ENCODE results near the gene WNK1.
"Not testable (repeated sequence)": the region's sequence is repeated elsewhere in the genome, so short reads cannot be mapped to it uniquely, and the experiment has no call there.

WNK1 gene

DNA sequence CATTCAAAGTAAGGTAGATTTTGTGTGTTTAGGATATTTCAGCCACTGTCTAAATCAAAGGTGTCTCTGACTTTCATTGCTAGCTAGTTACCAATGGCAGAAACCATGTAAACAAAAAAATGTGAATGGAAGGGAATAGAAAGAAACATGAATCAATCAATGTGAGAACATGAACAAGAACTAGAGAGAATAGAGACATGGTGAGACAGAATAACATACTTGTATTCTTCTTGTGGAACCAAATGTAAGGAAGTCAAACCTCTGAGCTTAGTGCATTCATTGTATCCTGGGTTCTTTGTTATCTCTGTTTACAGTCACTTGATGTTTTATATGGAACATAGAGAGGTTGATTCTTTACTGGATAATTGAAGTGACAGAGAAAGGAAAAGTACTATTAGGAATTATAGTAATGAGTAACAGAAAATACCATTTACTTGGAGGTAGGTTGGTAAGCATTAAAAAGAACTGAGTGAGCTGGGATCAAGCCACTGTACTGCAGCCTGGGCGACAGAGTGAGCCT is 2.6 kb upstream of the WNK1 start:
- DNase-seq (ENCODE audit: low spot score): no peak

DNA sequence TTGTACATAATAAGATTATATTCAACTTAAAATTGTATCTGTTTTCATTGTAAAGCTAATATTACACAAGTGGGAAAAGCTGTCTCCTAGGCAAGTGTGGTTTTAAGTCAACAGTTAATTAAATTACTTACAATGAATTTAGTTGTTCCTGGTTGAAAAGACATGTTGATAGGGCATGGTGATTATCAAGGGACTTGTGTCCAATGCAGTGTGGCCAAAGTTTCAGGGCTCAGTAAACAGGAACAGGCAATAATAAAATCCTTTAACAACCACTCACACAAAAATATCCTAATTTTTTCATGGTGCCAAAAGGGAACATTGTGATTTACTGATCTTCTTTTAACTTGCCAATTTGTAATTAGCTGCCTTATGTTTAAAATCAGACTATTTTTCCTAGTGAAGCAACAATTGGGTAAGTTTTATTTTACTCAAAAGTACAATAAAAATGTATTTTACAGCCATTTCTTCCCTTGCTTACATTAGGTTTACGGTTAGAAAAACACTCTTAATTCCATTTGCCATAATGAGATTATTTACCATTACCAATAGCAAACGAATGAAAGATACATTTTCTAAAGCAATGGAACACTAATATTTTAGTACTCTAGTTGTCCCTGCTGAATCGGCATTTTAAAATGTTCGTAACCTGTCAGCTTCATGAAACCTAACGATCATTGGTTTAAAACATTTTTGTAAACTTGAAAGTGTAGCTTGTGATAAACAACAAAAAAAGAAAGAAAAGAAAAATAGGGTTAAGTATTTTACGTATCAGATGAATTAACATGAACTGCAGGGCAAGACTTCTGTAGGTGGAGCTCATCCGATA is 1.8 kb upstream of the WNK1 start:
- DNase-seq (ENCODE audit: low spot score): no peak

DNA sequence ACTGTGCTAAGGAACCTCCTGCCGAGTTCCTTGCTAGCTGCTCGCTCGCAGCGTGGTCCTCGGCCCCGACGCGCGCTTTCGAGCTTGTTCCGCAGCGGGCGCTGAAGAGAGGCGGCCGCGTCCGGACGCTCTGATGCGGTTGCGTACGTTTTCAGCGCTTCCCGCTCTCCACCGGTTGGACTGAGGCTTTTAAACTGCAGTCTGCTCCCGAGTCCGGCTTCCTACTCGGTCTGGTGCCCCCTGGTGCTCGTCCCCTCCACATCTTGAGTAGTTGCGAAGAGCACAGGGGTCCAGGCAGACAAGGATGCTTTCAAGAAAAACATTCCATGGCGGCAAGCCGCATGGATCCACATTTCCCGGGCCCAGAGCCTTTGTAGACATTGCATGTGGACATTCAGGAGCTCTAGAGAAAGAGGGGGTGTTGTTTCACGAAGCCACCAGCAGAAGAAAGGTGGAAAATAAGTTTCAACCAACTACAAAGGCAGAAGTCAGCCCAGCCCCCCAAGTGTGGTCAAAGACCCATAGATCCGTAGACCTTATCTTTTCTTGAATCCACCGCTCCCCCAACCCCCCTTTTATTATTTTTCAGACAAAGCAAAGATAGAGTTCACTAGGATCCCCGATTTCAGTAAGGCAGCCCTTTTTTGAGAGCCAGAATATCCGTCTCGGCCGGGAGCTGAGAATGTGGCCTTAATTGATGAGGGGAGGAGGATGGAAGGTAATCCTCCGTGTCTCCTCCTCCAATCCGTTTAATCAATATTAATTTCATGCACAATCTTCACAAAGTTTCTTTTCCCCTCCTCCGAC is 984 bp upstream of the WNK1 start:
- peak; percentile 87 for DNase-seq (ENCODE audit: low spot score)

DNA sequence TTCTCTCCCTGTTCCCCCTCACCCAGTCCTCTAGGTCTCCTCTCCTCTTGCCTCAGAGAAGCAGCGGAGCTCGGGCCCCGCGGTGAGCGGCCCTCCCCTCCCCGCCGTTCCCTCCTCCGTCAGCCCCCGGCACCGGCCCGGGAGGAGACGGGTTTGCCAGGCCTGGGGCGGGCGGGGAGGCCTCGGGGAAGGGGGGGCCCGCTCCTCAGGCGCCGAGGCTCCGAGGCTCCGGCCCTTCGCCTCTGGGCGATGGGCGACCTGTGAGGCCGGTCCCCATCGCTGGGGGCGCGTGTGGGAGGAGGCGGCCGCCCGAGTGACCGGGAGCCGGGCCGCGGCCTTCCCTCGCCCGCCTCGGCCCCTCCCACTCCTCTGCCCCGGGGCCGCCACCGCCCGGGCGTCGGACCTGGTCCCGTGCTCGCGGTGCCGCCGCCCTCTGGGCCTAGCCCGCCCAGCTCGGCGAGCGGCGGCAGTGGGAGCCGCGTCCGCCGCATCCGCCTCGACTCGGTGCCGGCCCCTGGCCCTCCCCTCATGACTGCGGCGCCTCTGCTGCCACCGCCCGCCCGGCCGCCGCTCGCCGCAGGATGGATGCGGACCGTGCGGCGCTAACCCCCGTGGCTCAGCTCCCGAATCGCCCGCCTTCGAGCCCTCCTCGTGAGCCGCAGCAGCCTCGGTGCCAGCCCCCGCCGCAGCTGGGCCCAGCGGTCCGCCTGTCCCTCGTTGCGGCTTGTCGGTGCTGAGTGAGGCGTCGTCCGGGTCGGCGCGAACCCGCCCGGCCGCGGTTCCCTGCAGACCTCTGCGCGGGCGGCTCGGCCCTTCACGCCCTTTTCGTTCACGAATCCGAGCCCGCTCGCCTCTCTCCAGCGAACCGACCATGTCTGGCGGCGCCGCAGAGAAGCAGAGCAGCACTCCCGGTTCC is 574 bp downstream of the WNK1 start:
- DNase-seq (ENCODE audit: low spot score): no peak

DNA sequence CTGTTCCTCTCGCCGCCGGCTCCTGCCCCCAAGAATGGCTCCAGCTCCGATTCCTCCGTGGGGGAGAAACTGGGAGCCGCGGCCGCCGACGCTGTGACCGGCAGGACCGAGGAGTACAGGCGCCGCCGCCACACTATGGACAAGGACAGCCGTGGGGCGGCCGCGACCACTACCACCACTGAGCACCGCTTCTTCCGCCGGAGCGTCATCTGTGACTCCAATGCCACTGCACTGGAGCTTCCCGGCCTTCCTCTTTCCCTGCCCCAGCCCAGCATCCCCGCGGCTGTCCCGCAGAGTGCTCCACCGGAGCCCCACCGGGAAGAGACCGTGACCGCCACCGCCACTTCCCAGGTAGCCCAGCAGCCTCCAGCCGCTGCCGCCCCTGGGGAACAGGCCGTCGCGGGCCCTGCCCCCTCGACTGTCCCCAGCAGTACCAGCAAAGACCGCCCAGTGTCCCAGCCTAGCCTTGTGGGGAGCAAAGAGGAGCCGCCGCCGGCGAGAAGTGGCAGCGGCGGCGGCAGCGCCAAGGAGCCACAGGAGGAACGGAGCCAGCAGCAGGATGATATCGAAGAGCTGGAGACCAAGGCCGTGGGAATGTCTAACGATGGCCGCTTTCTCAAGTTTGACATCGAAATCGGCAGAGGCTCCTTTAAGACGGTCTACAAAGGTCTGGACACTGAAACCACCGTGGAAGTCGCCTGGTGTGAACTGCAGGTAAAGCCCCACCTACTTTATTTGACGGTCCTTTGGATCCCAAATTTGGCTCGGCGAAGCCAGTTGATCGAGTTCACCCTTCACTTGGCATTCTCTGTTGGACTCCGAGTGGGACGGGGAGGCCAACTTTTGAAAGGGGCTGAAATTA is 1.5 kb downstream of the WNK1 start:
- no peak for DNase-seq (ENCODE audit: low spot score)

DNA sequence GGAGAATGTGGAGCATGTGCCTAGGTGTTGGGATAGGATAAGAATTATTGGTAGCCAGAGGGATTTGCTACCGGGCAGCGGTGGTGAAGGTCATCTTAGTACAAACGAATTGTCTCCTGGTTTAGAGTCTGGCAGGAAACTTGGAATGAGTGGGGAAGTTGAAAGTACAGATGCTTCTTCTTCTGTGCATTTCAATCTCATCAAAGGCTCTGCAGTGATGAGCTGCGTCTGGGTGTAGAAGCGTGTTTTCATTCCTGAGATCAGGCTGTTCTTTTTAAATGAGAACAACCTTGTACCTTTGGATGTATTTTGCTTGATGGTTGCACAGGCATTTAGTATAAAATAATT is 2.1 kb downstream of the WNK1 start:
- no peak for DNase-seq (ENCODE audit: low spot score)

DNA sequence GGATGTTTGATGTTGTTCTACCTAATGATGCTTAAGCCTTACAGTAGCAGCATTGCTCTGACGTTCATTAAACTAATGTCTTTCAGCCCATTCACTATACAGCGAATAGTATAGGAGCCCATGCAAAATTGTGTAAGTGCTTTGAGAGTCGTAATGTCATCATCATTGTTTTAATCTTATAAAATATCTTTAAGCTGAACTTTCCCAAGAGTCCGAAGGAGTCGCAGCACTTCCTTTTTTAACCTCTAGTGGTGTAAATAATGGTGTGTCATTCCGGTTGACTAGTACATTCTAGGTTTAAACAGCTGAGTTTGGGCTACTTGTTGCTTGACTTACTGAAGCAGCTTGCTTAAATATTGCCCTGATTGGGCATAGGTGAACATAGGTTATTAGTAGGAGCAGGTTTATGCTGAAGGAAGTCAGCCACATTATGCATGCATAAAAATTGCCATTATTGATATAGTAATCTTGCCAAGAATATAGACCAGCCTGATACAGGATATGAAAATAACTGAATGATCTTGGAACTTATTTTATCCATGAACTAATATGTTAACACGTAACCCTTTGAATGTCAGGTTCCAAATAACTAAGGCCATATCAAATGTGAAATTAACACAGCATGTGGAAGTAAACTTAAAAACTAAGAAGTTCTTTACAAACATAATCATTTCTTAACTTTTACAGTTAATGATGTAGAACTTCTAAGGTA is 2.6 kb downstream of the WNK1 start:
- peak; percentile 45 for DNase-seq (ENCODE audit: low spot score)

DNA sequence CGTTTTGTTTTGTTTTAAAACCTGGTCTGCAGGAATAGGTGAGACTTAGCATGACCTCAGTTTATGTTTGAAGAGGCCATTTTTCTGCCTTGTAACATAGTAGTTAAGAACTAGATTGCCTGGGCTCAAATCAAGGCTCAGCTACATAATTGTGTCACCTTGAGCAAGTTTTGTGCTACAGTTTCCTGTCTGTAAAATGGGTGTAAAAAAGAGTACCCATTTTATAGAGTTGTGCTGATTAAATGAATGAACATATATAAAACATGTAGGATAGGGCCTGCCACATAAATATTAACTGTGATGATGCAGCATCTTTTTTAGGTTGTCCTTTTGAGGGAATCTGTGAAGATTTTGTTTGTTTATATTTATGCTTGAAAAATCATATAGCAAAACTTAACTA is 7.2 kb downstream of the WNK1 start:
- DNase-seq (ENCODE audit: low spot score): no peak

DNA sequence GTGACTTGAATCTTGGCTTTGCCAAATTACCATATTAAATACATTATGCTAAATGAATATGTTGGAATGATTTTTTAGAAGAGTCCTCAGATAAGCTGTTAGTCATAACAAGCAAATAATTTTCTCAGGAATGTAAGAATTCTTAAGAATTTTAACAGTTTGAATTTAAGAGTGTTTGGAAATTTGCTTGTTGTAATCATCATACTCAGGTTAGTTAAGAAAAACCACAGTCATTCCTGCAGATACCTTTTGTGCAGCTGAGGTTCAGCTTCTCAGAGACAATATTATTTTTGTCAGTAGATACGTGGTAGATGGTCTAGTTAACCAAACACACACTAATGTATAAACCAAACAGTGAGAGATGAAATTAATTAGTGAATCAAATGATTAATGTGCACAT is 8.9 kb downstream of the WNK1 start:
- DNase-seq (ENCODE audit: low spot score): no peak

DNA sequence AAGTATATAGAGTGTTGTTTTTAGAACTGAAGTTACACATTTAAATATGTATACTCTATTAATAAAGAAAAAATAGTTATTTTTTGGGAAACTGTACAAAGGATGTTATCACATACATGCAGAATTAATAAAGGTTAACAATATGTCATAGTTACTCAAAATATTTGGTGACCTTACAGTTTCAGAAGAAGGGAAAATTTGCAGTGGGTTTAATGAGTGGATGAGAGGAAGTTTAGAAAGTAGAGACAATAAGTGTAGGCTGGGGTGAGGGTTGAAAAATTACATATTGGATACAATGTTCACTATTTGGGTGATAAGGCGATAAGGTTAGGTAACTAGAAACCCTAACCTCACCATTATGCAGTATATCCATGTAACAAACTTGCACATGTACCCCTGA is 13.5 kb downstream of the WNK1 start:
- DNase-seq (ENCODE audit: low spot score): no peak

DNA sequence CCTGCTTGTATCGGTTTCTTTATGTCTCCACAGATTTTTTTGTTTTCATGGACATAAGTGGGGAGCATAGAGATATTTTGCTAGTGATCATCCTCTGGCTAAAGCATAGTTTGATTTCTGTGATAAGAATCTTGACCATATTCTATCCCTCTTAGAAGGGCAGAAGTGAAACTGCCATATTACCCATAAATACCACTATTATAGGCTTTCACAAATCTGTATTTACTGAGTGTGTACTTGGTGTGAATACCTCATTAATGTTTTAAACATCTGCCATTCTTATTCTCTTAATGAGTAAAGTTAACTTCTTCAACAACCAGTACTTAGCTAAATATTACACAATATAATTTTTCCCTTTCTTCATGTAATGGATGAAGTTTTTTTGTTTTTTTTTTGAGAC is 16.1 kb downstream of the WNK1 start:
- DNase-seq (ENCODE audit: low spot score): no peak

DNA sequence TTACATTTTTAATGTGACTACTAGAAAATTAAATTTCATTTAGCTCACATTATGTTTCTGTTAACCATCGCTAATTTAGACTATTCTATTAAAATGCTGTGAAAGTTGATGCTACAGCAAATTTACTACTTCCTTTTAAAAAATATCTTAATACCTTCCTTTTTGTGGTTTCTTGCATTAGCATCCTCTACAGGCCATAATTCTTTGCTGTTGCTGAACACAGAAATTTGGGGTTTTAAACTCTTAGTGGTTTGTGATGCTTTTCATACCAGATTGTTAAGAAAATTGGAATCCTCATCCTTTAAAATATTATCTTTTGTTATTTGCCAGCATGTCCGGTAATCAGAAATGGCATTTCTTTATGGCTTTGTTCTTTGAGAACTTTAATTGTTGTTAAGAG is 18.1 kb downstream of the WNK1 start:
- no peak for DNase-seq (ENCODE audit: low spot score)

DNA sequence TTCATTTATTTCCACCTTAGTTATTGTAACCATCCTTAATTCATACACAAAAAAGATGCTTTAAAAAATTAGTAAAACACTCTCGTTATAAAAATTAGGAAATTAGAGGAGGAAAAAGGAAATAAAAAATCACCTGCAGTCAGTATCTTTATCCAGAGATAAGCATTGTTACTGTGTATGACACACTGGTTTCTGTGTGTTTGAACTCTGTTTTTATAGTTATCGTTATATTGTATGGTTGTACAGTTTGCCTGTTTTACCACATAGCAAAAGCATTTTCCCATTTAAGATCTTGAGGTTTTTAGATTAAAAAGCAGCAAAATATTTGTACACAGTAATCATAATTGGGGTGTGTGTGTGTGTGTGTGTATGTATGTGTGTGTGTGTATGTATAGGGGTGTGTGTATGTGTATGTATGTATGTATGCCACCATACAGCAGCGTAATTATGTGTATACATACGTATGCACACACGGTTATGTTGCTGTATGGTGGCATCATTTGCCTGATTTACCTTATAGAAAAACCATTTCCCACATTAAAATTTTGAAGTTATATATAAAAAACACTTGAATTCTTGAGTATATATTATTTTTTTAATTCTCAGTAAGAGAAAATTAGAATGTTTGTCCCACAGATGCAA is 19.8 kb downstream of the WNK1 start:
- no peak for DNase-seq (ENCODE audit: low spot score)

DNA sequence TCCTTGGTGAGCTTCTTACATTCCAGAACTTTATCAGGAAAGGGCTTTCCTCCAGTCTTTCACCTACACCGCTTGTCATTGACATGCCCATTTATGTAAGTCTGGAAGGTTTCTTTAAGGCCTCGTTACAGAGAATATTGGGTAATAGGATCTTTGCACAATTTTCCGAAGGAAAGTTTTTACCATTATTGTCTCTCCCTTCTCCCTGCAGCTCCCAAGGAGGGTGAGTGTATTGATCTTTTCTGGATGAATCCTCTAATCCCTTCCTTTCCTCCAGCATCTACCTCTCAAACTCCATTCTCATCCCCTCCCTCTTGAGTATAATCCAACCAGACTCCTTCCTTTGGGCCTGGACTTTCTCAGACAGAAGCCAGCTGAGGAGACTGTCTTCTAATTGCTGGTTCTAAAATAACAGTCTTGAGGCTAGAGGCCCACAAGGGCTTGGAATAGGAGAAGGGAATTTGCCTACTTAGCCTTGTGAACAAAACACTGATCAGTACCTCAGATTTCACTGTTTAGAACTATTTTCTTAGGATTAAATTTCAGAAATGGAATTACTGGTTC is 21.8 kb downstream of the WNK1 start:
- DNase-seq (ENCODE audit: low spot score): no peak

DNA sequence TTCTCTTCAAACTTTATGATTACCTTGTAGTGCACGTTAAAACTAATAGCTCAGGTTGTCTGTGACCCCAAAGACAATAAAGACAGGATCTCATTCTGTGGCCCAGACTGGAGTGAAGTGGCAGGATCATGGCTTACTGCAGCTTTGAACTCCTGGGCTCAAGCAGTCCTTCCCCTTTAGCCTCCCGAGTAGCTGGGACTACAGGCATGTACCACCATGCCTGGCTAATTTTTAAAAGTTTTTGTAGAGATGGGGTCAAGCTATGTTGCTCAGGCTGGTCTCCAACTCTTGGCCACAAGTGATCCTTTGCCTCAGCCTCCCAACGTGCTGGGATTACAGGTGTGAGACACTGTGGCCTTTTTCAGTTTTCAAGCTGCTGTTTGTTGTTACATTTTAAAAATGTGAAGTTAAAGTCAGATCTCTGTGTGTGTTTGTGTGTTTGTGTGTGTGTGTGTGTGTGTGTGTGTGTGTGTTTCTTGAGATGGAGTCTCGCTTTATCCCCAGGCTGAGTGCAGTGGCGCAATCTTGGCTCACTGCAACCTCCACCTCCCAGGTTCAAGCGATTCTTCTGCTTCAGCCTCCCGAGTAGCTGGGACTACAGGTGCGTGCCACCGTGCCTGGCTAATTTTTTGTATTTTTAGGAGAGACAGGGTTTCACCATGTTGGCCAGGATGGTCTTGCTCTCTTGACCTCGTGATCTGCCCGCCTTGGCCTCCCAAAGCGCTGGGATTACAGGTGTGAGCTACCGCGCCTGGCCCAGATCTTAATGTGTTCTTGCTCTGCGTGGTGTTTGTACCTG is 23.8 kb downstream of the WNK1 start:
- DNase-seq (ENCODE audit: low spot score): not testable (repeated sequence)

DNA sequence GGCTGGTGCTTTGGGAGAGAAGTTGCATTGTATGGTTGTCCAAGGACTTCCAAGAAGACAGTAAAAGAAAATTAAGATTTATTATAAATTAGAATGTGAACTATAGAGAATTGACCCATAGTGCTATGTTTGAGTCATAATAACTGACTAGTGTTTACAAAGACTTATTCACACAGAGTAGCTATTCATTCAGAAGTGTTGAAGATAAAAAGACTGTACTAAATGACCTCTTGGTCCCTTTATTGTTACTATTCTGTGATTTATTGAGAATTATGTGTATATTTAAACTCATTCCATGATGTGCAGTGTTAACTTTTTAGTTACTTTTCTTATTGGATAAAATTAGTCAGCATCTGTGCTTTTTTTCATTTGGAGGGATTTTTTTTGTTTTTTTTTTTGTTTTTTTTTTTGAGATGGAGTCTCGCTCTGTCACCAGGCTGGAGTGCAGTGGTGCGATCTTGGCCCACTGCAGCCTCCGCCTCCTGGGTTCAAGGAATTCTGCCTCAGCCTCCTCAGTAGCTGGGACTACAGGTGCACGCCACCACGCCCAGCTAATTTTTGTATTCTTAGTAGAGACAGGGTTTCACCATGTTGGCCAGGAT is 24.5 kb downstream of the WNK1 start:
- peak; percentile 72 for DNase-seq (ENCODE audit: low spot score)

DNA sequence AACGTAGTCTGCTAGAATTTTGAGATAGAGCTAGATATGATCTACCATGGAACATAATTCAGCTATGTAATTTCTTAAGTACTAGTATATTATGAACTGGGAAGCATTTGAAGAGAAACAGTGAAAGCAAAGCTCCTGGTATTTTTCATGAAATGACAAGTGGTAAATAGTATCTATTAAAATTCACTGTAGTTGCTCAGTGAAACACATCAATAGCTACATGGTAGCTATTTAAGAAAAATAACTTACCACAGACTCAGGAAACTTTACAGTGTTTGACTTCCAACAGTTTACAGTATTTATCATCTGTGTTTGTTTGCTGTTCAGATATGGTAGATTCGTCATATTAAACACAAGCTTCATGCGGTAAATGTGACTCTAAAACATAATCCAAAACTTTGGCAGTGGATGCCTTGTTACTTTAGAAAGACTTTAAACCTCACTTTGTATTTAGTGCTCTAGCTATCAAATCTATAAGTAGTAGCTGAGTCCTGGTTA is 25.2 kb downstream of the WNK1 start:
- DNase-seq (ENCODE audit: low spot score): no peak

DNA sequence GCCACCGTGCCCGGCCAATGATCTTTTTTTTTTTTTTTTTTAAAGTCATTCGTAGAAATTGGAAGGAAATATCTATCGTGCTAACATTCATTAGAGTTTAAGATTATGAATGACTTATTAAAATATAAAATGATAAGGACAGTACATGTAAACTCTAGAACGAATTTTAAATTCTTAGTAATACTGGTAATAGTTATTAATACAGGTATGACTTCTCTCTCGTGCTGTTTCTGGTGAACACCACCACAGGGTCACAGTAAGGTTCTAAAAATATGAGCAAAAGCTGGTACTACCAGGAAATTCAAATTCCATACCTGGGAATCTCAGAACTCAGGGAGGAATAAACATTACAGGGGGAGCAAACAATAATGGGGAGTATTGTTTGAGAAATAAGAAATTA is 26.2 kb downstream of the WNK1 start:
- DNase-seq (ENCODE audit: low spot score): no peak
